ENCODE data around the gene MAN2A1. TPM values are rescaled to one million over a fixed set of nuclear protein-coding genes. Genes with fewer than 3 reads are reported as not detected.

The MAN2A1 gene
- total RNA-seq, 1 donor from 2014 or later = 43.6 TPM

- Histone ChIP-seq H3K27ac (no peak overlapping the region), H3K36me3 (peaks cover 17% of the 10 kb centered on the region), H3K4me3 (no peak overlapping the region), H3K9me3 (no peaks in the 10 kb centered on the region), H3K4me1 (peaks cover 5% of the 10 kb centered on the region), H3K27me3 (no peaks in the 10 kb centered on the region)
- intact Hi-C loops (cut with DNase I) = no loop called here
- DNase-seq (no peak), ATAC-seq (no peak)
- TF ChIP-seq CTCF (IDR thresholded peaks at IDR 0.05) = no peak
These were observed 24.9 kb downstream of the MAN2A1 start for GRCh38 chr5:109714592-109714991.

- no peak for ATAC-seq
- no peak for TF ChIP-seq CTCF (IDR thresholded peaks at IDR 0.05)
- Histone ChIP-seq H3K27me3 (no peaks in the 10 kb centered on the region), H3K9me3 (no peaks in the 10 kb centered on the region), H3K4me1 (peaks cover 5% of the 10 kb centered on the region), H3K4me3 (no peak overlapping the region), H3K36me3 (peaks cover 17% of the 10 kb centered on the region), H3K27ac (no peak overlapping the region)
- intact Hi-C loops (cut with DNase I) = no loop called here
- DNase-seq = no peak
These were observed 28.5 kb downstream of the MAN2A1 start for GRCh38 chr5:109718216-109718615.

GRCh38 chr5:109718632-109719031 is 28.9 kb downstream of the MAN2A1 start:
- peaks cover 17% of the 10 kb centered on the region for H3K36me3 ChIP-seq
- intact Hi-C loops (cut with DNase I) = no loop called here
- no peaks in the 10 kb centered on the region for H3K9me3 ChIP-seq
- ATAC-seq = no peak
- H3K27ac ChIP-seq = no peak overlapping the region
- DNase-seq = no peak
- no peak for TF ChIP-seq CTCF (IDR thresholded peaks at IDR 0.05)
- H3K27me3 ChIP-seq = no peaks in the 10 kb centered on the region
- H3K4me3 ChIP-seq = no peak overlapping the region
- H3K4me1 ChIP-seq = peaks cover 5% of the 10 kb centered on the region

GRCh38 chr5:109719978-109720377 is 30.3 kb downstream of the MAN2A1 start:
- Histone ChIP-seq H3K27ac (no peak overlapping the region), H3K36me3 (peaks cover 17% of the 10 kb centered on the region), H3K9me3 (no peaks in the 10 kb centered on the region), H3K4me1 (no peaks in the 10 kb centered on the region), H3K27me3 (no peaks in the 10 kb centered on the region), H3K4me3 (no peak overlapping the region)
- TF ChIP-seq CTCF (IDR thresholded peaks at IDR 0.05) = no peak
- ATAC-seq = no peak
- DNase-seq = no peak
- intact Hi-C loops (cut with DNase I) = no loop called here

- H3K36me3 ChIP-seq = peaks cover 9% of the 10 kb centered on the region
- TF ChIP-seq CTCF (IDR thresholded peaks at IDR 0.05) = no peak
- DNase-seq (no peak), ATAC-seq (no peak)
- intact Hi-C loops (cut with DNase I) = no loop called here
- no peaks in the 10 kb centered on the region for H3K27me3 ChIP-seq
- no peaks in the 10 kb centered on the region for H3K4me1 ChIP-seq
- no peaks in the 10 kb centered on the region for H3K9me3 ChIP-seq
- H3K27ac ChIP-seq = no peak overlapping the region
- no peak overlapping the region for H3K4me3 ChIP-seq
These were observed 32.0 kb downstream of the MAN2A1 start for GRCh38 chr5:109721741-109722140.

- no peak for ATAC-seq
- TF ChIP-seq CTCF (IDR thresholded peaks at IDR 0.05) = no peak
- DNase-seq = no peak
- H3K4me1 ChIP-seq = no peaks in the 10 kb centered on the region
- no peaks in the 10 kb centered on the region for H3K36me3 ChIP-seq
- H3K27me3 ChIP-seq = no peaks in the 10 kb centered on the region
- intact Hi-C loops (cut with DNase I) = no loop called here
- no peak overlapping the region for H3K4me3 ChIP-seq
- no peak overlapping the region for H3K27ac ChIP-seq
- H3K9me3 ChIP-seq = no peaks in the 10 kb centered on the region
These were observed 33.9 kb downstream of the MAN2A1 start for GRCh38 chr5:109723606-109724005.
